OCI-LY7 (cell line): ENCODE measurements around the gene MYT1. TPM values are rescaled to one million over a fixed set of nuclear protein-coding genes. Genes with fewer than 3 reads are reported as not detected.

Experiments used
- BruUV-seq: library from RNA; stranded (reverse); fragments of 400-500 nt; replicated peaks from 2 replicates; lab custom pipeline; 2021; lab: Mats Ljungman, UMichigan
- CTCF ChIA-PET: fragments of 300-600 bp; sonication (Branson Sonifier 250); formaldehyde crosslinking; loops from one replicate; lab custom pipeline; 2022; ENCODE audit warnings: antibody characterized with exemption; ENCODE audit not compliant: unreplicated experiment; lab: Charles Lee
- POLR2A ChIA-PET: fragments of 300-600 bp; sonication (Branson Sonifier 250); formaldehyde crosslinking; loops from one replicate; lab custom pipeline; 2022; ENCODE audit warnings: antibody characterized with exemption; lab: Charles Lee
- DNase-seq: peaks from one replicate; pipeline ENCODE4 v3.0.0-alpha.2; 2015; ENCODE audit warnings: low spot score
- H2AFZ ChIP-seq: fragments of 200-600 bp; sonication (generic), shearing (Covaris generic); 2 replicates; pipeline ENCODE4 v1.6.1; 2014; ENCODE audit warnings: mild to moderate bottlenecking, antibody characterized with exemption, low read length, moderate library complexity
- H3K27ac ChIP-seq: fragments of 200-600 bp; sonication (generic); 2 replicates; pipeline ENCODE4 v1.5.1; 2014; ENCODE audit warnings: mixed run types, low read depth, mild to moderate bottlenecking, moderate library complexity, low read length, inconsistent platforms; ENCODE audit not compliant: poor library complexity, severe bottlenecking
- H3K36me3 ChIP-seq: fragments of 200-600 bp; sonication (generic); 2 replicates; pipeline ENCODE4 v1.6.1; 2014; ENCODE audit warnings: mild to moderate bottlenecking, antibody characterized with exemption, low read length, moderate library complexity, mixed read lengths; ENCODE audit not compliant: insufficient read depth
- H3K4me1 ChIP-seq: fragments of 200-600 bp; sonication (generic); 2 replicates; pipeline ENCODE4 v1.5.1; 2014; ENCODE audit warnings: mild to moderate bottlenecking, low read length; ENCODE audit not compliant: insufficient read depth, poor library complexity, severe bottlenecking
- H3K4me2 ChIP-seq: fragments of 200-600 bp; sonication (generic); 2 replicates; pipeline ENCODE4 v1.6.1; 2014; ENCODE audit warnings: mild to moderate bottlenecking, low read length
- H3K4me3 ChIP-seq: fragments of 200-600 bp; sonication (generic); 2 replicates; pipeline ENCODE4 v1.5.1; 2014; ENCODE audit warnings: mild to moderate bottlenecking, low read depth, low read length; ENCODE audit not compliant: poor library complexity, severe bottlenecking
- H3K79me2 ChIP-seq: fragments of 200-600 bp; sonication (generic); 2 replicates; pipeline ENCODE4 v1.6.1; 2016; ENCODE audit warnings: low read depth, mild to moderate bottlenecking, low read length, moderate library complexity, mixed read lengths; ENCODE audit not compliant: insufficient read depth
- H3K9me2 ChIP-seq: fragments of 200-600 bp; sonication (generic); 2 replicates; pipeline ENCODE4 v1.6.1; 2016; ENCODE audit warnings: mild to moderate bottlenecking, low read length, mixed read lengths; ENCODE audit not compliant: insufficient read depth
- H3K9me3 ChIP-seq: fragments of 200-600 bp; sonication (generic); 2 replicates; pipeline ENCODE4 v1.6.1; 2014; ENCODE audit warnings: mild to moderate bottlenecking, mixed run types, low read length, mixed read lengths
- H4K20me1 ChIP-seq: fragments of 200-600 bp; sonication (generic); 2 replicates; pipeline ENCODE4 v1.6.1; 2014; ENCODE audit warnings: mild to moderate bottlenecking, antibody characterized with exemption, low read length, moderate library complexity, mixed read lengths; ENCODE audit not compliant: insufficient read depth
- CTCF ChIP-seq: fragments of 200-600 bp; sonication (generic); conservative IDR thresholded peaks from 2 replicates; pipeline ENCODE4 v1.5.1; 2014; ENCODE audit warnings: mild to moderate bottlenecking, antibody characterized with exemption, low read length, moderate library complexity, mixed read lengths
- EZH2phosphoT487 ChIP-seq: fragments of 200-600 bp; sonication (generic); IDR thresholded peaks from 2 replicates; pipeline ENCODE4 v1.6.1; 2018; ENCODE audit warnings: low read depth, borderline replicate concordance, mild to moderate bottlenecking, mixed run types, antibody characterized with exemption, low read length, moderate library complexity, mixed read lengths
- intact Hi-C: fragments of 100-400 bp; cut with micrococcal nuclease; formaldehyde crosslinking; loops from one replicate; pipeline ENCODE4 v1.10.0; 2022; ENCODE audit not compliant: unreplicated experiment
- total RNA-seq, 2 experiments: library from RNA; depleted of rRNA in 1 of 2; stranded (reverse); fragments of >200 nt in 1 of 2; shearing (Covaris generic) in 1 of 2; gene quantifications; 2 replicates each; pipeline ENCODE4 v1.2.3, GENCODE V29; 2014 to 2022

MYT1 gene
- total RNA-seq, 2 experiments from 2014 or later = 0.32 to 0.95 TPM

GRCh38 chr20:64193058-64193457 lies 28.8 kb downstream of the MYT1 start:
- TF ChIP-seq EZH2phosphoT487 (no peak), CTCF (no peak)
- Histone ChIP-seq H2AFZ (no peak overlapping the region), H3K9me3 (no peaks in the 10 kb centered on the region), H4K20me1 (no peaks in the 10 kb centered on the region), H3K4me1 (no peaks in the 10 kb centered on the region), H3K36me3 (no peaks in the 10 kb centered on the region), H3K4me3 (no peak overlapping the region), H3K79me2 (no peaks in the 10 kb centered on the region), H3K9me2 (no peaks in the 10 kb centered on the region), H3K4me2 (no peak overlapping the region), H3K27ac (no peak overlapping the region)
- POLR2A ChIA-PET = no interaction called here
- BruUV-seq = no TSS peak
- CTCF ChIA-PET = no interaction called here
- DNase-seq = no peak
- intact Hi-C loops = no loop called here

GRCh38 chr20:64194269-64194668 lies 30.0 kb downstream of the MYT1 start:
- DNase-seq = no peak
- no TSS peak for BruUV-seq

More at GRCh38 chr20:64194269-64194668, 30.0 kb downstream of the MYT1 start:
- Histone ChIP-seq H3K4me2 (no peak overlapping the region), H4K20me1 (no peaks in the 10 kb centered on the region), H3K4me3 (no peak overlapping the region), H3K36me3 (no peaks in the 10 kb centered on the region), H3K79me2 (no peaks in the 10 kb centered on the region), H3K27ac (no peak overlapping the region), H3K9me3 (no peaks in the 10 kb centered on the region), H3K9me2 (no peaks in the 10 kb centered on the region), H3K4me1 (no peaks in the 10 kb centered on the region), H2AFZ (no peak overlapping the region)
- POLR2A ChIA-PET = no interaction called here
- CTCF ChIA-PET = no interaction called here
- no peak for TF ChIP-seq EZH2phosphoT487
- TF ChIP-seq CTCF = no peak
- intact Hi-C loops = no loop called here
